HUES48 (cell line): Measurements from ENCODE around the gene TJP3.

ENCODE experiments used
- H3K27ac ChIP-seq: one replicate; pipeline ENCODE4 v1.7.0; 2013; ENCODE audit warnings: low read depth, low read length, inconsistent platforms
- H3K27me3 ChIP-seq: 2 replicates; pipeline ENCODE4 v1.6.1; 2013; ENCODE audit warnings: mild to moderate bottlenecking, low read length; ENCODE audit not compliant: control insufficient read depth, insufficient read depth
- H3K36me3 ChIP-seq: 2 replicates; pipeline ENCODE4 v1.6.1; 2013; ENCODE audit warnings: low read length; ENCODE audit not compliant: control insufficient read depth, insufficient read depth
- H3K4me1 ChIP-seq: 2 replicates; pipeline ENCODE4 v1.6.1; 2013; ENCODE audit warnings: mild to moderate bottlenecking, low read length; ENCODE audit not compliant: control insufficient read depth, insufficient read depth
- H3K4me3 ChIP-seq: 2 replicates; pipeline ENCODE4 v1.5.1; 2013; ENCODE audit warnings: mild to moderate bottlenecking, low read depth, low read length
- H3K9ac ChIP-seq: 2 replicates; pipeline ENCODE4 v1.6.1; 2013; ENCODE audit warnings: mild to moderate bottlenecking, low read depth, low read length, moderate library complexity
- H3K9me3 ChIP-seq: 2 replicates; pipeline ENCODE4 v1.6.1; 2013; ENCODE audit warnings: low read length; ENCODE audit not compliant: control insufficient read depth, insufficient read depth

Gene TJP3, protein sequence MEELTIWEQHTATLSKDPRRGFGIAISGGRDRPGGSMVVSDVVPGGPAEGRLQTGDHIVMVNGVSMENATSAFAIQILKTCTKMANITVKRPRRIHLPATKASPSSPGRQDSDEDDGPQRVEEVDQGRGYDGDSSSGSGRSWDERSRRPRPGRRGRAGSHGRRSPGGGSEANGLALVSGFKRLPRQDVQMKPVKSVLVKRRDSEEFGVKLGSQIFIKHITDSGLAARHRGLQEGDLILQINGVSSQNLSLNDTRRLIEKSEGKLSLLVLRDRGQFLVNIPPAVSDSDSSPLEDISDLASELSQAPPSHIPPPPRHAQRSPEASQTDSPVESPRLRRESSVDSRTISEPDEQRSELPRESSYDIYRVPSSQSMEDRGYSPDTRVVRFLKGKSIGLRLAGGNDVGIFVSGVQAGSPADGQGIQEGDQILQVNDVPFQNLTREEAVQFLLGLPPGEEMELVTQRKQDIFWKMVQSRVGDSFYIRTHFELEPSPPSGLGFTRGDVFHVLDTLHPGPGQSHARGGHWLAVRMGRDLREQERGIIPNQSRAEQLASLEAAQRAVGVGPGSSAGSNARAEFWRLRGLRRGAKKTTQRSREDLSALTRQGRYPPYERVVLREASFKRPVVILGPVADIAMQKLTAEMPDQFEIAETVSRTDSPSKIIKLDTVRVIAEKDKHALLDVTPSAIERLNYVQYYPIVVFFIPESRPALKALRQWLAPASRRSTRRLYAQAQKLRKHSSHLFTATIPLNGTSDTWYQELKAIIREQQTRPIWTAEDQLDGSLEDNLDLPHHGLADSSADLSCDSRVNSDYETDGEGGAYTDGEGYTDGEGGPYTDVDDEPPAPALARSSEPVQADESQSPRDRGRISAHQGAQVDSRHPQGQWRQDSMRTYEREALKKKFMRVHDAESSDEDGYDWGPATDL

DNA sequence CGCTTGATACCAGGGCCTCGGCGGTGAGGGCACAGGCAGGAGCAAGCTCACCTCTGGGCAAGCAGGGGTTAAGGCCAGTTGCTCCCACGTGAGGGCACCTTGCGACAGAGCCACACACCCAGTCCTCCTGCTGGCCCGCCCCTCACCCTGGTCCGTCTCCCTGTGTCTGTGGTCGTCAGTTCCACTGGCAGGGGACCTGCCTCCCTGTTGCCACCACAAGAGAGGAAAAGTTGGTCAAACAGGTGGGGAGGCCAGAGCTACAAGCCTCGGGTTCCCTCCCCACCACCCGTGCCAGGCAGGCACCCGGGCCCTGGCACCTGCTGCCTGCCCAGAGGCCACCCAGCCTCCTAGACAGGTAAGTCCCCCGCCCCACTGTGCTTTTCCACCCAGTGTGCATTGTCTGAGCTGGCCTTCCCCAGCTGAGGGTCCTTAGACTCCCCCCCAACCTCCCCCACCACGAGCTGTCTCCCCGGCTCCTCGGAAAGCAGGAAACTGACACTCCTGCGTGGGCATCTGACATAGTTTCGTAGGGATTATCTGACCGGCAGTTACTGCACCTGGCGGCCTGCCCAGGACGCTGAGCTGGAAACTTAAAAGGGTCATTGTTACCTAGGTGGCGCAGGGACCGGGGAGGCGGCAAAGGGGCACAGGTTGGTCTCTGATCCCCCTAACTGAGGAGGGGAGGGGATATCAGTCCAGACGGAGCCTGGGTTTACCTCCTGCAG is at the start of gene TJP3:
TSS of gene TJP3 (plus strand) at position 178 of the 725 bp plus-strand sequence. CDS start 20,049 bp downstream, outside the sequence.
- H3K9ac ChIP-seq = no peak within 1 kb of the TSS
- no peaks in the 10 kb centered on the region for H3K9me3 ChIP-seq
- H3K4me3 ChIP-seq = no peak within 1 kb of the TSS
- H3K4me1 ChIP-seq = no peaks in the 10 kb centered on the region; the same call in 1 of the 2 replicates
- no peaks in the 10 kb centered on the region for H3K27me3 ChIP-seq
- H3K27ac ChIP-seq = no peak within 1 kb of the TSS
- no peaks in the 10 kb centered on the region for H3K36me3 ChIP-seq

DNA sequence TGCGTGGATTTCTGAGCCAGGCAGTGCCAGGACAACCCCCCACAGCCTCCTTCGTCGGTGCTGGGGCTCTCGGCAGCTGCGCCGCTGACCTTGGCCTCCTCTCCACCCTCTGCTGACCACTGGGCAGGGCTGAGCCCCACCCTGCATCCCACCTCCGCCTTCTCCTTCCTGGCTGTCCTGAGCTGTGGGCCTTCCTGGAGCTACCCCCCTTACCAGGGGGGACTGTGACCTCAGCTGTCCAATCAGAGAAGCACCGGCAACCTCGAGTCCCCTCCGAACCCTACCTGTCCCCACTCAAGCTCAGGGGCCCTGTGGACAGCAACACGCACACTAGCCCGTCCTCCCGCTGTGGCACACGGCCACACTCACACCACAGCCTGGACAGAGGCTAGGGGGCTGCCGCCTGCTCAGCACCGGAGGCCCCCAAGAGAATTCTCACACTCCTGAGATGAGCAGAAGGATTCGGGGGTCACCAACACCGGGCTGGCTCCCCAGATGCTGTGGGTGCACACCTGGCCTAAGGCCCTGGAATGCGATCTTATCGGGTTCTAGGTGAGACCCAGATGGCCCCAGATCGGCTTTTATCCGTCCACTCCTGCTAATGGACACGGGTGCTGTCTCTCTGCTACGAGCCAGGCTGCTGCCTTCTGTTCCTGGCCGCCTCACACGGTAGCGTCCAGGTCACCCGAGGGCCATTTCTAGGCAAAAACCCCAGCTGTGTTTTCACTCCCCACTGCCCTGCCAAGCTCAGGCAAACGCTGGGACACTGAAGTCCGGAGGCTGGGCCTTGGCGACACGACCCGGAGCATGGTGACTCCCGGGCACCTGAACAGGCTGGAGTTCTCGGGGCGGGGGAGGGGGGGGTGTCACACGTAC is 49.1 kb upstream of the TJP3 start:
- no peaks in the 10 kb centered on the region for H3K27me3 ChIP-seq
- no peak overlapping the region for H3K27ac ChIP-seq
- H3K9me3 ChIP-seq = no peaks in the 10 kb centered on the region
- H3K4me3 ChIP-seq = no peak overlapping the region
- no peak overlapping the region for H3K9ac ChIP-seq
- H3K4me1 ChIP-seq = no peaks in the 10 kb centered on the region
- peaks cover 64% of the 10 kb centered on the region for H3K36me3 ChIP-seq

DNA sequence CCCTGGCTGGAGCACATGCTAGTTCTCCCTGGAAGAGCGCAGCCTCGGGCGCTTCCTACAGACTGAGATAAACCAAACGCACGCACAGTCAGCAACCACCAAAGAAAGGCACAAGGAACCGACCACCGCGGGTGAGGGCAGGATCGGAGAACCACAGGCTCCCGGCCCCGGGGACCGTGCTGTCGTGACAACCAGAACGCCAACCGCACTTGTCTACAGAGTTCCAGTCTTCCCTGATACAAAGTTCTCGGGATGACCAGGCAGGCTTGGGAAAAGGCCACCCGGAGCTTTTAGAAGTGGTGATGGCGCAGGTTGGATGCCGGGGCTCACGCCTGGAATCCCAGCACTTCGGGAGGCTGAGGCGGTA is 48.5 kb upstream of the TJP3 start:
- H3K9me3 ChIP-seq = no peaks in the 10 kb centered on the region
- H3K9ac ChIP-seq = no peak overlapping the region
- H3K36me3 ChIP-seq = peaks cover 70% of the 10 kb centered on the region
- no peak overlapping the region for H3K27ac ChIP-seq
- H3K27me3 ChIP-seq = no peaks in the 10 kb centered on the region
- H3K4me3 ChIP-seq = no peak overlapping the region
- no peaks in the 10 kb centered on the region for H3K4me1 ChIP-seq

DNA sequence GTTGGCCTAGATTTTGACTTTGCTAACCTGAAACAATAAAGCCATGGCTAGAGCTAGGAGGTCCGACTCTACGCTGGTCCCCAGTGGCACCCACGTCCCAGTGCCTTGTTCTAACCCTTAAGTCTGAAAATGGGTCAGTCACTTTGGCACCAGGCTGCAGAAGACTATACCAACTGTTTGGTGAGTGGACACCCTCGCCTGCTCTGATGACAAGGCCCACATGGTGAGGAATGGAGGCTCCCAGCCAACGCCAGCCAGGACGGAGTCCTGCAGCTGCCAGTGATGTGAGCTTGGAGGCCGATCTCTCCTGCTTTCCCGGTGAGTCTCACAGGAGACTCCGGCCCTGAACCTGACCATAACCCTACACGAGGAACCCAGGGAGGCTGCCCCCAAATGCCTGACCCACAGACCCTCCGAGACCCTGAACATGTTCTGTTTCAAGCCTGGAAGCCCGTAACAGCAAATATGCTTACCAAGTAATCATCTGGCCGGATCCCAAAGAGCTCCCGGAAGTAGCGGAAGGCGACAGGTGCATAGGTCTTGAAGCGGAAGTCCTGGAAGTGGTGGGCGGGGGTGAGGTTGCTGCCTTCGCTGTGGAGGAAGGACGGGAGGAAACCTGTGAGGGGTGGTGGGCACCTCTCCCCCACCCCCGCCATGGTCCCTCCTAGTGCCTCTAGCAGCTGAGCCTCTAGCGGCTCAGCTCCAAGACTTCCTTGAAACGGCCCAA is 47.5 kb upstream of the TJP3 start:
- H3K4me1 ChIP-seq = no peaks in the 10 kb centered on the region
- peaks cover 74% of the 10 kb centered on the region for H3K36me3 ChIP-seq
- H3K4me3 ChIP-seq = no peak overlapping the region
- no peak overlapping the region for H3K9ac ChIP-seq
- no peak overlapping the region for H3K27ac ChIP-seq
- no peaks in the 10 kb centered on the region for H3K27me3 ChIP-seq
- H3K9me3 ChIP-seq = no peaks in the 10 kb centered on the region

DNA sequence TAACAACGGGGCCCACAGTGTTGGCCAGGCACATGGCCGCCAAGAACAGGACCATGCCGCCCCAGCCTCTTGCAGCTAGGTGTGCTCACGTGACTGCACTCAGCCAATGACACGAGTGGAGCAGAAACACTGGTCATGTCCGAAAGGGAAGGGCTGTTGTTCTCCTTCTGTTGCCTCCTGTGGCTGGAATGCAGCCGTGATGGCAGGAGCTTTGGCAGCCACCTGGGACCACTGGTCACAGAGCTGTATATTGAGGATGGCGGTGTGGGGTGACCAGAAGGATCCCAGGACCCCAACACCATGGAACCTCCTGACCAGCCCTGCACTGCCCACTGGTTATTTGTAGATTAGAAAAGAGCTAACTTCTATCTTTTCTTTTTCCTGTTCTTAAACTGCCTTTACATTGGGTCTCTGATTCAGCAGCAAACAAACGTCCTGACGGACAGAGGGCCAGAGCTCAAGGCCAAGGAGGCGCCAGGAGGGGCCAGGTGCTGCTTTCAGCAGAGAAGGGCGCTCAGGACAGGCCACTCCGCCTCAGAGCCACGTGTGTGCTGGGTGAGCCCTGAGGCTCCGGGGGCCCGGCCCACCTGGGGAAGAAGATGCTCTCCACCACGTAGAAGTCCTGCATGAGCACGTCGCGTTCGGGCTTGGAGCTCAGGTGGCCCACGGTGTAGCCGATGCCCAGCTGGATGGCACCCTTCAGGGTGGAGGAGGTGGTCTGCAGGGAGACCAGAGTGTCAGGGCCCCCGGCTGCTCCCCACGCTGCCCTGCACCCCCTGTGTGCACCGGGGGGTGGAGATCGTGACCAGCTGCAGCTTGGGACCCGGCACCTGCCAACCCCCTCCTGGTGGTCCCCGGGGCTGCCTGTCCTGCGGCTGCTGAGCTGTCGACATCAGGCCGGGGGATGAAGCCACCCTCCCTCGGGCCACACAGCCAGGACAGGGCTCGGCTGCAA is 46.6 kb upstream of the TJP3 start:
- no peak overlapping the region for H3K27ac ChIP-seq
- H3K27me3 ChIP-seq = no peaks in the 10 kb centered on the region
- H3K36me3 ChIP-seq = peaks cover 65% of the 10 kb centered on the region
- no peak overlapping the region for H3K4me3 ChIP-seq
- no peak overlapping the region for H3K9ac ChIP-seq
- no peaks in the 10 kb centered on the region for H3K9me3 ChIP-seq
- H3K4me1 ChIP-seq = no peaks in the 10 kb centered on the region

DNA sequence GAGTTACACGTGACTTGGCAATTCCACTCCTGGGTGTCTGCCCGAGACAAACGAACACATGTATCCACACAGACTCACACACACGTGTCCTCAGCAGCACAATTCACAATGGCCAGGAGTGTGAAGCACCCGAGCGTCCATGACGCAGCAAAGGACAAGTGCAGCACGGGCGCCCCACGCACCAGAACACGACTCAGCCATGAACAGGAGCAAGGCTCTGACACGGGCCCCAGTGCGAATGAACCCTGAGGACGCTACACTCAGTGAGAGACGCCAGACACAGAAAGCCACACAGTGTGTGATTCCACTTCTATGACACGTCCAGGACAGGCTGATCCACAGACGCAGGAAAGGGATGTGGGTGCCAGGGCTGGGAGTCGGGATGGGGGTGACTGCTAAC is 44.3 kb upstream of the TJP3 start:
- Histone ChIP-seq H3K27ac (no peak overlapping the region), H3K9ac (no peak overlapping the region), H3K4me1 (no peaks in the 10 kb centered on the region), H3K36me3 (peaks cover 43% of the 10 kb centered on the region), H3K9me3 (no peaks in the 10 kb centered on the region), H3K27me3 (no peaks in the 10 kb centered on the region), H3K4me3 (no peak overlapping the region)

DNA sequence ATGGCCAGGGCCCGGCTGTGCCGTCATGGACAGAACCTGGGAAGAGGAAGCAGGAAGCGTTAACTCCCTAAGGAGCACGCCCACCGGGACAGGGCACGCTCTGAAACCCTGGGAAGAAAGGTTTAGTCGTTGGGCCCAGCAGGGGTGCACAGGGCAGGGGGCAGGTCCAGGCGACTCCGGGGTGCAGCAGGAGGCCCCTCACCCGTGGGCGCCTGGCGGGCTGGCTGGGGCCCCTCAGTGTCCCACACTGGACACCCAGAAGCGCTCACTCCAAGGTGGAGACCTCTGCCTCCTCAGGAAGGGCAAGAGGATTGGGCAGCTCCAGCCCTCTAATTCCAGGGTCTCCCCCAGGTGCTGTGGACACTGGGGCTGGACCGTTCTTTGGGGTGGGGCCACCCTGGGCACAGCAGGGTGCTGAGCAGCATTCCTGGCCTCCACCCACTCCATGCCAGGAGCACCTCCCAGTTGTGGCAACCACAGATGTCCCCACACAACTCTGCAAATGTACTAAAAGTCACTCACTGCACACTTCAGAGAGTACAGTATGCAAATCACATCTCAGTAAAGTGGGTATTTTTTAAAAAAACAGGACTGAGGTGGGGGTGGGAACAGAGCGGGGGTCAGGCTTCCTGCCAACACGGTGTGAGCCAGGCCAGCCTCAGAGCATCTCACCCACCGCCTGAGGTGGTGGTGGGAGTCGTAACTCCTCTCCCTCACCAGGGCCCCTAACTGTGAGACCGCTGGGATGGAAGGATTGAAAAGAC is 43.1 kb upstream of the TJP3 start:
- Histone ChIP-seq H3K9ac (no peak overlapping the region), H3K9me3 (no peaks in the 10 kb centered on the region), H3K36me3 (peaks cover 41% of the 10 kb centered on the region), H3K4me1 (no peaks in the 10 kb centered on the region), H3K27me3 (no peaks in the 10 kb centered on the region), H3K27ac (no peak overlapping the region), H3K4me3 (no peak overlapping the region)

DNA sequence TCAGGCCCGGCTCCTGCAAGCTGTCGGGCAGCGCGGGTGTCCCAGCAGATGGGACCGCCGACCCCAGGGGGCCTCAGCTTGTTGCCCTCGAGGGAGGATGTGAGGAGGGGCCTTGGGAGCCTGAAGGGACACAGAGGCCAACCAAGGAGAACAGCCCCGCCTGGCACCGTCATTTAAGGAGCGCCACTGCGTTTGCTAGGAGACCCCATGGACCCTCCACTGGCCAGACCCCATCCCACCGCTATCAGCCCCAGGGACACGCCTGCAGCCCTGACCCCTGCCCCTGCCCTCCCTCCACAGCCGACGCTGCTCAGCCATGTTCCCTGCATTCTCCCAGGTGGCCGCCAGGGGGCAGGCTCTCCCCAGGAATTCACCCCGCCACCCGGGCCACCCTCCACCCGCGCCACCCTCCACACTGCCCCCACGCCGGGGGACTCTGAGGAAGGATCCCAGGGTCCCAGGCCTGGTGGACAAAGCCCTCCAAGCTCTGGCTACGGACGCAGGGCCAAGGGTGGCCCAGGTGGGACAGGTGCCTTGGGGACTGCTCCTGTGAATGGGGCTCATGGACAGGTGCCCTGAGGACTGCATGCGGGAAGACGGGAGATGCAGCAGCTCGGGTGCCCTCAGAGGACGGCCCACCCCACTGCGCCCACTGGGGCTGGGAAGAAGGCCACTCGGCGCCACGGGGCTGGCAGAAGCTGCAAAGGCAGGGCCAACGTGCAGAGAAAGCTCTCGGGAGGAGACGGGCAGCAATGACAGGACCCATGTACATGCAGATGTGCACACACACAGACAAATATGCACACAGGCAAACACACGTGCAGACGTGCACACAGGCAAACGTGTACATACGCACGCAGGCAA is 42.3 kb upstream of the TJP3 start:
- Histone ChIP-seq H3K27ac (no peak overlapping the region), H3K9ac (no peak overlapping the region), H3K27me3 (no peaks in the 10 kb centered on the region), H3K4me3 (no peak overlapping the region), H3K9me3 (no peaks in the 10 kb centered on the region), H3K4me1 (no peaks in the 10 kb centered on the region), H3K36me3 (peaks cover 34% of the 10 kb centered on the region)
